Parathyroid adenoma (tissue), 2 donors: ENCODE measurements around the gene MYO9A.

ENCODE experiments used
- H2AFZ ChIP-seq: fragments of 300-600 bp; sonication (generic); one replicate; pipeline ENCODE4 v1.7.0; 2017; ENCODE audit warnings: antibody characterized with exemption, mild to moderate bottlenecking
- H3K27ac ChIP-seq: fragments of 300-600 bp; sonication (generic); one replicate; pipeline ENCODE4 v1.7.0; 2017
- H3K27me3 ChIP-seq: fragments of 300-600 bp; sonication (generic); one replicate; pipeline ENCODE4 v1.7.0; 2017; ENCODE audit warnings: low read length; ENCODE audit not compliant: control insufficient read depth, insufficient read depth
- H3K36me3 ChIP-seq: fragments of 300-600 bp; sonication (generic); one replicate; pipeline ENCODE4 v1.7.0; 2017; ENCODE audit warnings: low read length; ENCODE audit not compliant: control insufficient read depth, insufficient read depth
- H3K4me1 ChIP-seq: fragments of 300-600 bp; sonication (generic); one replicate; pipeline ENCODE4 v1.7.0; 2017; ENCODE audit warnings: control low read depth
- H3K4me2 ChIP-seq: fragments of 300-600 bp; sonication (generic); one replicate; pipeline ENCODE4 v1.7.0; 2017; ENCODE audit warnings: low read length
- H3K4me3 ChIP-seq: fragments of 300-600 bp; sonication (generic); one replicate; pipeline ENCODE4 v1.7.0; 2017; ENCODE audit warnings: low read depth, low read length
- H3K79me2 ChIP-seq: fragments of 300-600 bp; sonication (generic); one replicate; pipeline ENCODE4 v1.7.0; 2017; ENCODE audit warnings: control low read depth
- H3K9ac ChIP-seq: fragments of 300-600 bp; sonication (generic); one replicate; pipeline ENCODE4 v1.7.0; 2017; ENCODE audit warnings: mild to moderate bottlenecking
- H3K9me3 ChIP-seq: fragments of 300-600 bp; sonication (generic); one replicate; pipeline ENCODE4 v1.7.0; 2017; ENCODE audit warnings: low read length; ENCODE audit not compliant: control insufficient read depth
- CTCF ChIP-seq: fragments of 300-600 bp; sonication (generic); IDR thresholded peaks from one replicate; pipeline ENCODE4 v1.7.0; 2017; ENCODE audit warnings: antibody characterized with exemption, mild to moderate bottlenecking
- donor health status: primary hyperparathyroidism.

The MYO9A gene

DNA sequence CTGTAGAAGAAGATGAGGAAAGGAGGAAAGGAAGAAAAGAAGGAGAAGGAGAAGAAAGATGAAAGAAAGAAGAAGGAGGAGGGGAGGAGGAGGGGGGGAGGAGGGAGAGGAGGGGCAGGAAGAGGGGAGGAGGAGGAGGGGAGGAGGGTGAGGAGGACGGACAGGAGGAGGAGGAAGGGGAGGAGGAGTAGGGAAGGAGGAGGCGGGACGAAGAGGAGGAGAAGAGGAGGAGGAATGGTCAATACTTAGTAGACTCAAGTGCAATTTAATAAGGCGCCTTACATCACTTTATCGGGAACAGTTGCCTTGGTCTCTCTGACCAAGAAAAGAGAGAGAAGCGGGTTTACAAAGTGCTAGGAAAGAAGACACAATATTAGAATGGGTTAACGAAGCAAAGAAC lies 331.3 kb downstream of the MYO9A start:
- no peaks in the 10 kb centered on the region for H3K36me3 ChIP-seq
- no peaks in the 10 kb centered on the region for H3K27me3 ChIP-seq
- TF ChIP-seq CTCF = no peak
- no peaks in the 10 kb centered on the region for H3K9me3 ChIP-seq
- H3K4me2 ChIP-seq = no peak overlapping the region
- H3K4me1 ChIP-seq = no peaks in the 10 kb centered on the region
- no peak overlapping the region for H2AFZ ChIP-seq
- H3K79me2 ChIP-seq = no peaks in the 10 kb centered on the region
- H3K9ac ChIP-seq = no peak overlapping the region
- no peak overlapping the region for H3K27ac ChIP-seq
- no peak overlapping the region for H3K4me3 ChIP-seq

GRCh38 chr15:71785996-71786395 lies 332.0 kb downstream of the MYO9A start:
- Histone ChIP-seq H2AFZ (no peak overlapping the region), H3K9ac (no peak overlapping the region), H3K27me3 (no peaks in the 10 kb centered on the region), H3K36me3 (no peaks in the 10 kb centered on the region), H3K4me1 (no peaks in the 10 kb centered on the region), H3K4me2 (no peak overlapping the region), H3K79me2 (no peaks in the 10 kb centered on the region), H3K9me3 (no peaks in the 10 kb centered on the region), H3K27ac (no peak overlapping the region), H3K4me3 (no peak overlapping the region)
- TF ChIP-seq CTCF = no peak

DNA sequence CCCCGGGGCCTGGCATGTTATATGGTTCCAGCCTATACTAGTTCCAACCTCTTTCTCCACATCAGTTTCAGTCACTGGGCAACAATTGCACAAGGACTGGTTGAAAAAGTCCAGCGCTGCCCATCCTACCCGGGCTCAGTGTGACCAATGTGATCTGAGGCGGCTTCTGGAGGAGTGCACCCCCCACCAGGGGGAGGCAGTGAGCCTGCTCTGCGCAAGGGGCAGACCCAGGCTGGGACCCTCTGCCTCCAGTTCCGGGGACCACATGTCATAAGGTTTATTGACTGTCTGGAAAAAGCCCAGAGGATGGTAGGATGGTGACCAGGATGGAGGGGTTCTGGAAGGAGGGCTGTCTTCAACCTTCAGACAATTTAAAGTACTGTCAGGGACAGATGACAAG lies 333.2 kb downstream of the MYO9A start:
- Histone ChIP-seq H3K4me1 (no peaks in the 10 kb centered on the region), H3K4me2 (no peak overlapping the region), H3K27ac (no peak overlapping the region), H3K27me3 (no peaks in the 10 kb centered on the region), H3K79me2 (no peaks in the 10 kb centered on the region), H3K9ac (no peak overlapping the region), H2AFZ (no peak overlapping the region), H3K9me3 (no peaks in the 10 kb centered on the region), H3K4me3 (no peak overlapping the region), H3K36me3 (no peaks in the 10 kb centered on the region)
- TF ChIP-seq CTCF = no peak

DNA sequence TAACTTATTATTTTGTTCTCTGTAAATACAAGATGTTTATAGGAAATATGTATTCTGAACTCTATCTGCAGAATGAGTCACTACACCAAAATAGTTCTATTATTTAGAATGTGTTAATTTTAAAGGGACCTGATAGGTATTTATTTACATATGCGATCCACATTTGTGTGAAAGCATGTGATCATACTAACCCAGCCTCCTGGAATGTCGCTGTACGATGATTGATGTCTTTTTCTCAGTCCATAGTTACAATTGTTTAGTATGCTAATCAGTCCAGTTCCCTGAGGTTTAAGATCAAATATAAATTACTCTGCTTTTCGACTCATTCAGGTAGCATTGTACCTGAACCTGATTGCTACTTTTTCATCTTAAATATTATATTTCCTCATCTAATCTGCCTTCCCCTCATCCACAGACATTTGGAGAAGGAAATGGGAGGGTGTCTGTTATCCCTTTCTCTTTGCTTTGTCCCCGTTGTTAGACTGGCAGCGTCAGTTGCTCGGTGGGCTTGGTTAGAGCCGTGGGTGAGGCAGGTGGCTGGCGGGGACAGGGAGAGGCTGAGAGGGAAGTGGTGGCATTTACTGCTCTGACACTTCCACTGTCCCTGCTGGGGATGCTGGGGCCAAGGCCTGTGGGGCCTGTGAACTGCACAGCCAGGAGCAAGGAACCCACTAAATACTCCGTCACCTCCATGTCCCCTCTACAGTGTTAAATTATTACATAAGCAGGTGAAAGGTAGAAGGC lies 335.4 kb downstream of the MYO9A start:
- H2AFZ ChIP-seq = no peak overlapping the region
- no peak overlapping the region for H3K9ac ChIP-seq
- H3K36me3 ChIP-seq = no peaks in the 10 kb centered on the region
- H3K4me2 ChIP-seq = no peak overlapping the region
- H3K27ac ChIP-seq = no peak overlapping the region
- no peak overlapping the region for H3K4me3 ChIP-seq
- H3K27me3 ChIP-seq = no peaks in the 10 kb centered on the region
- no peaks in the 10 kb centered on the region for H3K4me1 ChIP-seq
- H3K9me3 ChIP-seq = no peaks in the 10 kb centered on the region
- H3K79me2 ChIP-seq = no peaks in the 10 kb centered on the region
- no peak for TF ChIP-seq CTCF

GRCh38 chr15:71781965-71782265 lies 336.0 kb downstream of the MYO9A start:
- Histone ChIP-seq H3K79me2 (no peaks in the 10 kb centered on the region), H3K4me3 (no peak overlapping the region), H3K27ac (no peak overlapping the region), H3K9ac (no peak overlapping the region), H2AFZ (no peak overlapping the region), H3K4me2 (no peak overlapping the region), H3K27me3 (no peaks in the 10 kb centered on the region), H3K36me3 (no peaks in the 10 kb centered on the region), H3K9me3 (no peaks in the 10 kb centered on the region), H3K4me1 (no peaks in the 10 kb centered on the region)
- no peak for TF ChIP-seq CTCF
